NCI-H446 (cell line): ENCODE results near the gene SLIT3.

Source experiments
- DNase-seq, 2 experiments: peaks; one replicate each; lab custom pipeline; 2025; lab: John Stamatoyannopoulos, UW

The SLIT3 gene

GRCh38 chr5:169029661-169030274 lies 271.2 kb downstream of the SLIT3 start:
- DNase-seq, result no peak

GRCh38 chr5:169029037-169029436 lies 271.9 kb downstream of the SLIT3 start:
- no peak for DNase-seq

GRCh38 chr5:169027501-169028061 lies 273.4 kb downstream of the SLIT3 start:
- DNase-seq, result no peak

DNA sequence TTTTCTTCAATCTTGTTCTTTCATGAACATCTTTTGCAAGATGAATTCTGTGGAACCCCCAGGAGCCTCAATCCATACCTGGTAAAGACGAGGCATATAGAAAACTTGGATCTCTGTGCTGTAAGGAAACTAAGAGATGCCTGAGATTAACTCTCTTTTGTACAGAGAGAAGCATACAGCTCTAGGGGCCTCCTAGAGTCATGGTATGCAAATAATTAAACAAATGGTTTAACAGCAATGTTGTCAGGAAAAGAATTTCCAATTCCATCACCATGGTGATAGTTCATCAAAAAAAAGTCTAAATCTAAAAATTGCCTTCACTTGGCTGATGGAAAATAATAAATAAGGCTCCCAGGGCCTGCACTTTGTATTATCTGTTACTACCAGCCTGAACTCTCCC lies 275.4 kb downstream of the SLIT3 start:
- no peak for DNase-seq

DNA sequence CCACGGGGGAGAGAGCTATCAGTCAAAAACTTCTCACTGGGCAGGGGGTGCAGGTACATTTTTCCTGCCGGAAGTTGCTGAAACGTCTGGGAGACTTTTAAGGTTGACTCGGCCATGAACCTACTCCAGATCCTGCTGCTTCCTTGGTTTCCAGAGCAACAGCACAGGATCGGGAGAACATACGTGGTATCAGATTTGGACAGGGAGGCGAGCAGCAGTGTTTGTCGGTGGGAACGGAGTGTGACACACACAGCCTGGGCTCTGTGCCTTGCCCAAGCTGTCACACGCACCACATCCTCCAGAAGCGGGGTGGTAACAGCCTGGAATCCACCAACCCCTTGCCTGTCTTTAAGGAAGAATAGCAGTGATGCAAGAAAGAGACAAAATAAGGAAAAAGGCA lies 276.5 kb downstream of the SLIT3 start:
- DNase-seq, result no peak

DNA sequence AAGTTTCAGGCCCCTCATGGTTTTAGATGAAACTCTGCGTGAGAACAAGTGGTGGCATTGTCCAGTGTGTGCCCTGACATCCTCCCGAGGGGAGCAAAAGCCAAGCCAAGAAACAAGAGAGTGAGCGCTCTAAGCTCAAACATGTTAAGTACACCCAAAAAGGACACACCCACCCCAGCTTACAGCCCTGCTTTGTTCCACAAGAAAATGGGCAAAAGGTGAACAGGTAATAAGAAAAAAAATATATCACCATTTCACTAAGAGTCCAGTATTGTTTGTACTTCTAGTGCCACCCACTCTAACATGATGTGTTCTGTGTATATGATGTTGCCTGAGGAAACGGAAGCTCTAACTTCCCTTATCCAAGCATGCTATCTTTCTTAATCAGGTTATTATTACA lies 278.2 kb downstream of the SLIT3 start:
- DNase-seq, result no peak

DNA sequence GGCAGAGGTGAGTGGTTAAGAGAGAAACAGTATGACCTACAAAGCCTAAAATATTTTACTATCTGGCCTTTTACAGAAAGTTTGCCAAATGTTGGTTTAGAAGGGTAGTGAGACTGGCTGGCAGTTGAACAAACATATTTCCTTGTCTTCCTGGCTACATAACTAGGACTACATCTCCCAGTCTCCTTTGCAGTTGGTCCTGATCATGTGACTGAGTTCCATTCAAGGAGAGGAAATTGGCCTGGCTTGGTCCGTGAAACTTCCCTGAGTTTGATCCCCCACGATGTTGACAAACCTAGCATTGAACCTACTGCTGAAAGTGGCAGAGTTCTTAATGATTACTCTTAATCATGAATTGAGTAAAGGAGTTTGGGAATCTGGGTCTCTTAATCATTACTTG lies 280.8 kb downstream of the SLIT3 start:
- no peak for DNase-seq

GRCh38 chr5:169018925-169019324 lies 282.0 kb downstream of the SLIT3 start:
- no peak for DNase-seq

- DNase-seq, result no peak
These were observed 284.9 kb downstream of the SLIT3 start for GRCh38 chr5:169015991-169016390.

GRCh38 chr5:169013846-169014245 lies 287.1 kb downstream of the SLIT3 start:
- DNase-seq, result no peak

DNA sequence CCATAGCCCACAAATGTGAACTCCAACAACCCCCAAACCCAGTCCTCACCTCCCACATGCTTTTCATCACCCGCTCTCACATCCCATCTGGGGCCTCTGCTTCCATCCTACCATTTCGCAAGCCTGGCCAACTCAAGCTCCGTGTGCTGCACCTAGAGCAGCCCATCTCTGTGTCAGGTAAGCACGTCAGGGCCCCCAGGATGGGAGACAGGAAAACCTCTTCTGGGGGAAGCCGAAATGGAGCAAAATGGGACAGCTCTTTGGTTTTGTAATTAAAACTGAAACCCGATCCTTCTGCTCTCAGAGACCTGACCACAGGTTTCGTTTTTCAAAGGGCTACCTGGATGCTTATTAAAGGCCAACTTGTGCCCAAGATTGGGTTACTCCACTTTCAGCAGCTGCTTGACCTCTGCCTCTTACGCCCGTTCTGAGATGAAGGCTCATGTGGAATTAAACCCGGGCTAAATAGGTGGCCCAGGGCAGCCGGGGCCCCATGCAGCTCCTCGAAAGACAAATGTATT lies 287.7 kb downstream of the SLIT3 start:
- DNase-seq, result no peak

- DNase-seq, result no peak
These were observed 288.5 kb downstream of the SLIT3 start for GRCh38 chr5:169012450-169012849.

GRCh38 chr5:169011451-169011850 lies 289.5 kb downstream of the SLIT3 start:
- no peak for DNase-seq

DNA sequence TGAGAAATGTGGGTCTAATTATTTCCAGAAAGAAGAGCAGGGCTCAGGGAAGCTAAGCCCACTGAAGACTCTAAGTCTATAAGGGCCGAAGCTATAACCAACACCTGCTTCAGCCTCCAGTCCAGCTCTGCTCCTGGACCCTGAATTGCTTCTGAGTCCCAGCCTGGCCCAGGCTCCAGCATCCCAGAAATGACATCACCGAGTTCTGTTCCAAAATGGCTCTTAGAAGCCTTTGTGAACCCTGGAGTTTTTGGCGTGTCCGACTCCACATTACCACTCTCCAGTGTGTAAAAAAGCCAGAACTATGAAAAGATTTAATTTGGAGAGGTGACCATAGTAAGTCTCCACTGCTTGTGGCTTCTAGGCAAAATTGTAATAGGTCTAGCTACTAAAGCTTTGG lies 289.9 kb downstream of the SLIT3 start:
- no peak for DNase-seq

DNA sequence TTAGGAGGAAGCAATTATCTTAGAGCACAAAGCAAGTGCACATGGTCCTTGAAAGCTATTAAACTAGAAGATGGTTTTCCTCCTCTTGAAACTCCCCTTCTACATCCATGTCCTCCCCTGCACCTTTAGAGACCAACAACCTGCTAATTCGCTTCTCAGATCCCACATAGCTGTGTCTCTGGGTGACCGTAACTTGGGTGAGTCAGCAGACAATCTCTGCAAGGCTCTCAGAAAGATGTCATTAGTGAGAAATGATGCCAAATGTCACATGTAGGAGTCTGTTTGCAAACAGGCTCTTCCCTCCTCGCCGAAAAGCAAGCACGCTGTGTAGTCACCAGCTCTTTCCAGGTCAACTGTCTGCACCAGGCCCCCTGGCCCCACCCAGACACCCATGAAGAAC lies 291.8 kb downstream of the SLIT3 start:
- DNase-seq, result no peak

- DNase-seq, result no peak
These were observed 293.8 kb downstream of the SLIT3 start for GRCh38 chr5:169006842-169007790.

DNA sequence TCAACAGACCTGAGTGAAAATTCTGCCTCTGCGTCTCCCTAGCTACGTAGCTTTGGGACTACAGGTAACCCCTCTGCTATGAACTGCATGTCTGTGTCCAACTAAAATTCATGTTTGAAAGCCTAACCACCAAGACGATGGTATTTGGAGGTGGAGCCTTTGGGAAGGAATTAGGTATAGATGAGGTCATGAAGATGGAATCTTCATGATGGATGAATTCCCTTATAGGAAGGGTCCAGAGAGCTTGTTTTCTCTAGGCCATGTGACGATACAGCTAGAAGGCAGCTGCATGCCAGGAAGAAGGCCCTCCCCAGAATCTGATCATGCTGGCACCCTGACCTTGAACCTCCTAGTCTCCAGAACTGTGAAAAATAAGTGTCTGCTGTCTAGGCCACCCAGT lies 296.4 kb downstream of the SLIT3 start:
- DNase-seq, result no peak

DNA sequence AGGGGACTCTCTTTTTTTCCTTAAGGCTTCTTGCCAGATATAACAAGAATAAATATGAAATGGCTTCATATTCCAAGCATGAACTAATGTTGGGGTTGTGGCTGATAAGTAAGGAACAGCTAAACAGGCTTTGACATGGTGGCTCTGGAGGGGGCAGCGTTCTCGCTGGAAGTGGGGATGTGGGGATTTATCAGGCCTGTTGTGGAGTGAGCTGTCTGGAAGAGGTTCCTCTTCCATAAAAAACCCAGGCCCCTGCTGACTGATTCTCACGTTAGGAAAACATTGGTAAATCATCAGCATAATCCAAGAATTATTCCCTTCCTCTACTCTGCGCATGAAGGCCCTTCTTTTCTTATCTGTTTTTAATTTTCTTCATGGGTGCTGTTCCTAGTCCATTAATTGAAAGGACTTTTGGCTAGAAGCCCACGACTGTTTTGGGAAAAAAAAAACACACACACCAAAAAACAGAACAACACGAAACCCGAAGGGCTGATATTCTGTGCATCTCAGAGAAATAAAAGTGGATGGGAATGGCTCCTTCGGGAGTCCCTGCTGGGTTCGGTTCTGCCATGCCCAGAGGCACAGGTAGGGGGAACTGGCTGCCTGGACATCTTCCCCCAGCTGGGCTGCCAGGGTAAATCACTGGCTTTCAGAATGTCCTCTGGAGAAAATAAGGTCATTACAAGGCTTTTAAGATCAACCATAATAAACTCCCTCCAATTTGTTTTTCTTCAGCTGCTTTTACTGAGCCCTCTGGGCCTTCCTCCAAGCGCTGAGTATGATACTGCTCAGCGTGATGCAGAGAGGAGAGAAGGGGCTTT lies 297.0 kb downstream of the SLIT3 start:
- no peak for DNase-seq

GRCh38 chr5:169002953-169003555 lies 297.9 kb downstream of the SLIT3 start:
- no peak for DNase-seq

DNA sequence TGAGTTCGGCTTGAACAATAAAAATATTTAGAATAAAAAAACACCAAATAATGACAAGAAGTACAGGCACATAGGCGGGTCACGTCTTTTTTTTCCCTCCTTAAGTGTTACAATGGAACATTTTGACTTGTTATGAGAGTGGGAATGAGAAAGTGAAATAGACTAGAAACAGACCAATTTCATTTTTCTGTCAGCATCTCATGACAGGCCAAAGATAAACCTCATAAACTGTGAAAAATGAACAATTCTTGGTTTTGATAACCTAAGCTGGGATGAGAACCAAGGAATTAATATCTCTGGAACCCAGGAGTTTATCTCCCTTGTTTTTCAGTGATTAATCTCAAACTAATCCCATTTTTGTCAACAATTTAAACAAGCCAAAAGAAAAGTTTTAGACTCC lies 299.5 kb downstream of the SLIT3 start:
- DNase-seq, result no peak

DNA sequence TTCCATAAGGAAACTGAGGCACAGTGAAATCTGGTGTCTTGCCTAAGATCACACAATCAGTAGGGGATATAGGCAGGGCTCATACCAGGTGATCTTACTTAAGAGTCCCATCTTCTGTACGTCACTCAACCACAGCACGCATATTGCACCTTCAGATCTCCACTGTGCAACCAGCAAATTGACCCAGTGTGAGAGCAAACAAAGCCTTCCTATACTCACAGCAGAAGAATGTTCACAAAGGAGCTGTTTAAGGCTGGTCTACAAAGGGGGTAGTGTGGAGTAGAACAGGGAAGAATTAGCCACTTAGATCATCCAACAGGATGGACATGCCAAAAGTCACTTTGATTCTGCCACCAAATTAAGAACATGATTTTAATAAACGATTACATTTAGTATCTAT lies 305.9 kb downstream of the SLIT3 start:
- no peak for DNase-seq

DNA sequence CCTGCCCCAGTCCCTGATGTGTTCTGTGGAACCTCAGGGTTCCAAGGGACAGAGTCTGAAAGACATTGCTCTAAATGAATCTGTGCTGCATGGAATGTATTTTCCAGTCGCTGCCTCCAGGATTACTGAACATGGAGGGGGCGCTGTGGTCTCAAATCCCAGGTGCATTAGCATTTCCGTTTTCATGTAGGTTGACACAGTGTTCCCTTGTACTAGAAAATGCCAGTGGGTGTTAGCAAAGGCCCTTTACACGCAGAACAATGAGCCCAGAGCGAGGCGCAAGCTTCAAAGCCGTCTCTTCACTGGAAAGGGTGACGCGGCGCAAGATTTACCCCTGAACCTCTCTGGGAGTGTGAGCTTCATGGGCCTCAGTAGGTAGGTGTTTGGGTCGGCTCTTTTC lies 308.3 kb downstream of the SLIT3 start:
- DNase-seq, result no peak
